ELR (cell line): ENCODE data around the gene PNPLA5.

Experiments
- DNase-seq: peaks from one replicate; pipeline ENCODE4 v3.0.0-alpha.2; 2015; ENCODE audit warnings: low read depth

Gene PNPLA5

DNA sequence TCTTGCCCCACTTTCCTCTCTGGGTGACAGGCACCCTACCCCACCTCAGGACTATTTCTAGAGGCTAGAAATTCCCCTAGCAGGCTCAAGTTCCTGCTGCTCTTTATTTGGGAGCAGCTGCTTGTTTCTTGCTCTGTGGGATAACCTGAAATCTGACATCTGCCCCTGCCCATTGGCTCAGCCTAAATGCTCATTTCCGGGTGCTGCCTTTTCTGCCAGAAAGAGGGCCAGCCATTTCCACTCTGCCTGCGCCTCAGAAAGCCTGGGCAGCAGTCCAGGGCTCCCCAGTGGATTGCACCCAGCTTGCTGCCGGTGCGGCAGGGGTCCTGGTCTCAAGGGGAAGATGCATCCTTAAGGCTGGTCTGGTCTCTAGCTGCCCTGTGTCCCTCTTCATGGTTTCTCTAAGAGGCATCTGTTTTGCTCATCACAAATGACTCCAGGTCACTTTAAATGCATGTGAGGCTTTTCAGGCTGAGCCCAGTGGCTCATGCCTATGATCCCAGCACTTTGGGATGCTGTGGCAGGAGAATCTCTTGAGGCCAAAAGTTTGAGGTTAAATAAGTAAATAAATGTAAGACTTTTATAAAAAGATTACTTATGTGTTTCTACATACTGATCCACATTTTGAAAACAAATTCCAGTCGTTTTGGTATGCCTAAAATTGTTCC lies 10.3 kb upstream of the PNPLA5 start:
- DNase-seq: peak; percentile 93

- no peak for DNase-seq
Measured at GRCh38 chr22:43900206-43900605, 8.4 kb upstream of the PNPLA5 start.

DNA sequence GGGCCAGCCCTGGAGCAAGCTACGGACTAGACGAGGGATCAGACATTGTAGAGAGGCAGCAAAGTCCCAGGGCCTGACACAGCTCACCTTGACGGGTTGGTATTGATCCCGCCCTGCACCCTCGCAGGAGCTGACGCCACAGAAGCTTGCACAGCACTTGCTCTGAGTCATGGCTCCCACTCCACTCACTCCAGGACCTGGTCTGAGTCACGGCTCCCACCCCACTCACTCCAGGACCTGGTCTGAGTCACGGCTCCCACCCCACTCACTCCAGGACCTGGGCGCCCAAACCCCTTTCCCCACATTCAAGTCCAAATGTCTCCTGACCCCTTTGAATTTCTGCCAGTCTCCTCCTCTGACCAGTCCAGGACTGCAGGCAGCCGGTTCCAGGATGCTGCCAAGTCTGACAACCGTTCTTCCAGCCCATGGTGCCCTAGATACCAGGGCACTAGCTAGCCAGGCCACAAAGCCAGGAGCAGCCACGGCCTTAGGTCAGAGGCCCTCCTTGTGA lies 6.0 kb upstream of the PNPLA5 start:
- peak; percentile 84 for DNase-seq

DNA sequence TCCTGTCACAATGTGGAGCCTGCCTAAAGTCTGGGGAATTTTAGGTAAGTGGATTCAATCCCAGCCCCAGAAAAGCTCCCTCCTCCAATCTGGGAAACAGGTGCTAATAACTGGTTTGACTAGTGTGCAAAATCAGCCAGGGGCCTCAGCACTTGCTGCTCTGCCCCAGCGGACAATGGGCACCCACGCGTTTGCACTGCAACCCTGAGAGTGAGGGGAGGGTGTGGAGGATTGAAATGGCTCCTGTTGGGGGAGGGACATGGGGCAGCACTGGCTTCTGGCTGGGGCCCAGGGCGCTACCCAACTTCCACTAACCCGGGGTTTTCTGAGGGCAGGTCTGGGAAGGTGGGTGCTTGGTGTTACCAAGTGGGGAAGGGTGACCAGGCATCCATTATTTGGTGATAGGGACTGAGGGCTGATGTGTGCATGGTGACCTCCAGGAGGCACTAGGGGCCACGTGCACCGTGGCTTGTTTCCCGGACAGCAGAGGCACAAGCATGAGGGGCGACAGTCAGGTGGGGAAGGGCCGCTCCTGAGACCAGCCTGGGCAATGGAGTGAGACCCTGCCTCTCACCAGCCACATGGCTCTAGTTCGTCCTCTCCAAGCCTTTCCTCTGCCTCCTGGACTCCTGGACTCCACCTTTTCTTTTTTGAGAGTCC lies 4.3 kb upstream of the PNPLA5 start:
- no peak for DNase-seq

GRCh38 chr22:43894122-43894521 lies 2.3 kb upstream of the PNPLA5 start:
- no peak for DNase-seq

- DNase-seq: no peak
Measured at GRCh38 chr22:43893266-43893665, 1.5 kb upstream of the PNPLA5 start.

DNA sequence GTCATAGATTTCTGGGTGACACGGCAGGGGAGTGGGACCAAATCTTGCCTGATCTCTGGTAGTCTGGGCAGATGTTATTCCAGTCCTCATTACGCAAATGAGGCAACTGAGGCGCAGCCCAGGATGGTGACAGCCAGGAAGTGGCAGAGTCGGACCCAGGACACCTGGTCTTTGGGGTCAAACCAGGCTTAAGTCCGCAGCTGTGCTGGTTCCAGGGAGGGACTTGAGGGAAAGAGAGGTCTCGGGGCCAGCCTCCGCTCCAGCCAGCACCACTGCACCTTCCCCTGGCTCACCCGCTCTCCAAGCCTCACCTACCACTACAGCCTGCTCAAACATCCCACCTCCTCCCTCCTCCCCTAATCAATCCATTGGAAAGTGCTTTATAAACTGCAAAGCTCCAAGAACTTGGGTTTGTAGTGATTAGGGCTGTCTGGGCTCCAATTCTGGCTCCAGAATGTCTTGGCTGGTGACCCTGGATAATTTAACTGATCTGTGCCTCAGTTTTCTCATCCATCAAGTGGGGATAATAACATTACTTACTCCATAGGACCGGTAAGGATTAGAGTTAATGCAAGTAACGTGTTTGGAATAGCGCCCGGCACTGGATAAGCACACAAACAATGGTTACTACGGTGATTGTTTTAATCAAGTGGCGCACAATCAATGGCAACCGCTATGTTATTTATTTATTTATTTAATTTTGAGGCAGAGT lies 526 bp upstream of the PNPLA5 start:
- DNase-seq: no peak

- DNase-seq: no peak
Measured at GRCh38 chr22:43890901-43891331, 897 bp downstream of the PNPLA5 start.

DNA sequence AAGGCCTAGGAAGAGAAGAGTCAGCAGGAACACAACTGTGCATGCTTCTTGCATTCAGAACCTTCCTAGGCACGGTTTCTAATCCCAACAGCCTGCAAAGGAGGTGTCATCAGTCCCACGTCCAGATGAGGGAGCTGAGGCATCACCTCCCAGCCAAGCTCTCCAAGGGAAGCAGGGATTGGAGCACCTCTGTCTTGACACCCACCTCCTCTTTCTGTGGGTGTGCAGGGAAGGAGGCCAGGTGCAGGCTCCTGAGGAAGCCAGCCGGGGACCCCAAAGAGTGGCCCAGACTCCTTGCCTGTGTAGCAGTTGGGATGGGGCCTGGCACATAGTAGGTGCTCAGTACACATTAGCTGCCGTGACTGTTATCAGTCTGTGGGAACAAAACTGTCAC lies 2.0 kb downstream of the PNPLA5 start:
- peak; percentile 58 for DNase-seq

- no peak for DNase-seq
Measured at GRCh38 chr22:43889201-43889859, 2.5 kb downstream of the PNPLA5 start.

DNA sequence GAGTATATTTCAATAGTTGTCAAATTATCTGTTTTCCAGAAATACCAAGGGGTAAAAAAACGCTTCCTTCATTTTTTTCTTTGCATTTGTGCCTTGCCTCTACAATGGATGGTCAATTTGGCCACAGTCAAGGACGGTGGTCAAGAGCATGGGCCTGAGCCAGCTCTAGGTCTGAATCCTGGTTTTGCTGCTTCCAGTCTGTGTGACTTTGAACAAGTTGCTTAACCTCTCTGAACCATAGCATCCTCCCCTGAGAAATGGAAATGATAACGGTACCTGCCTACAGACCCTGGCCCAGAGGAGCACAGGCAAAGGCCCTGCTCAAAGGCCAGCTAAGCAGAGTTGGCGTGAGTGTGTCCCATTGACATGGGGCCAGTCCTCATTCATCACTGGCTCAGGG lies 3.1 kb downstream of the PNPLA5 start:
- DNase-seq: no peak

DNA sequence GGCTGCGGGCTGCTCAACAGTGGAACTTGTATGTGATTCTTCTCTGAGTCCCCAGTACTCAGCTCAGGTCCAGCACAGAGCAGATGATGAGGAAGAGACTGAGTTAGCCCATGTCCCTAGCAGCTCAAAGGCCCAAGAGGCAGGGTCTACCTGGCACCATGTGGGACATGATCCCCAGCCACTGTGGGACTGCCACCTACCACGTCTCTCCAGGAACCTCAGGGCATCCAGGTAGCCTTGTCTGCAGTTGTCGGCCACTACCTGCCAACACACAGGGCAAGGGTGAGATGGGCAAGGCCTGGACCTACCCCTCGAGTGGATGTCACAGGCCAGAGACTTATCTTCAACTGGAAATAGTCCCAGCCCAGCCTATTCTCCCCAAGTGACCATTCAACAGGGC lies 4.4 kb downstream of the PNPLA5 start:
- no peak for DNase-seq

DNA sequence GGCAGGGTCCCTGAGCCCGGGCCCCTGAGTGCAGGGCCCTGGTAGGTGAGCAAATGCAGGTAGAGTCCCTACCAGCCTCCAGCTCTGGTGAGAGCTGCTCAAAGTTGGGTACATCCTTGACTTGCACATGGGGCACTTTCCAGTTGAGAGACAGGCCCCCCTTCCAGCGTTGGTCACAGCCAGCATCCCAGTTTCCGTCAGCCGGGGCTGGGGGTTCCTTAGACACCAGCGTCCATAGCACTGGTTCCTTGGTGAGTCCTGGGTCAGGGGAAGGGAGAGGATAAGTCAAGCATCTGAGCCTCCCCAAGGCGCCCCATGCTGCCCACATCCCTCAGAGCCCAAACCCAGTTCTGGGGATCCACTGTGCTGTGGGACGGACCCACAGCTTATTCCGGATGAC lies 5.6 kb downstream of the PNPLA5 start:
- no peak for DNase-seq

GRCh38 chr22:43885786-43886185 lies 6.0 kb downstream of the PNPLA5 start:
- no peak for DNase-seq

DNA sequence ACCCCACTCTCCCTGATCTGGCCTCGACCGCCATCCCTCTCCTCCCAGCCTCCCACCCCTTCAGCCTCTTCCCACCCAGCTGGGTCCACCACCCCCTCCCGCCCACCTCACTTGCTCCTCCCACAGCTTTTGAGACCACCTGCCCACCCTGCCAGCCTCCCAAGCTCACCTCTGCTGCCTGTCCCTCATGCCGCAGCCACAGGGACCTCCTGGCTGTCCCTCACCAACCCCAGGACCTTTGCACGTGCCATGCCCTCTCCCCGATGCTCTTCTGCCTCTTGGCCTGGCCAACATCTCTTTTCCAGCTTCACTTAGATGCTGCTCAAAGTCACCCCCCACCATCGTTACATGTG lies 6.5 kb downstream of the PNPLA5 start:
- no peak for DNase-seq

GRCh38 chr22:43884600-43885318 lies 7.1 kb downstream of the PNPLA5 start:
- DNase-seq: peak; percentile 70

DNA sequence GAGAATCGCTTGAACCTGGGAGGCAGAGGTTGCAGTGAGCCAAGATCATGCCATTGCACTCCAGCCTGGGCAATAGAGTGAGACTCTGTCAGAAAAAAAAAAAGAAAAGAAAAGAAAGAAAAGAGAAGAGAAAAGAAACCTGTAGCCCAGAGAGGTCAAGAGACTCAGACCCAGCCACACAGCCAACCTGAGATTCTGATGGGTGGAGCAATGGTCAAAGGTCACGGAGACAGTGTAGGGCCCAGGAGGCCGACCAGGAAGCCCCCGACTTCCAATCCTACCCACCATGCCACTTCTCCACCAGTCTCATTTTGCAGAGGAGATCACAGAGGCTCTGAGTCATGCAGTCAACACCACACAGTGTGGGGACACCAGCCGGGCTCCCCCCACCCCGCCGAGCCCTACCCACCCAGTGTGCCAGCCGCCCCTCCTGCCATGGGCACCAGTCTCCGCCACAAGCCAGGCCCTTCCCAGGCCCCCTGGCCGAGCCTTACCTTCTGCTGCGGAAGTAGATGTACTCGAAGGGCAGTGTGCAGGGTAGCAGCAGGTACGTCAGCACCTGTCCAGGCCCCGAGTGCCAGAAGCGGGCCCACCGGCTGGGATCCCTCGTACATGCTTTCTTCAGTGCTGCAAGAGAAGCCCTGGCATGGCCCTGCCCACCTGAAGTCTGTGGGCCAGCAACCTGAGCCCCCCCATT lies 7.9 kb downstream of the PNPLA5 start:
- DNase-seq: no peak

DNA sequence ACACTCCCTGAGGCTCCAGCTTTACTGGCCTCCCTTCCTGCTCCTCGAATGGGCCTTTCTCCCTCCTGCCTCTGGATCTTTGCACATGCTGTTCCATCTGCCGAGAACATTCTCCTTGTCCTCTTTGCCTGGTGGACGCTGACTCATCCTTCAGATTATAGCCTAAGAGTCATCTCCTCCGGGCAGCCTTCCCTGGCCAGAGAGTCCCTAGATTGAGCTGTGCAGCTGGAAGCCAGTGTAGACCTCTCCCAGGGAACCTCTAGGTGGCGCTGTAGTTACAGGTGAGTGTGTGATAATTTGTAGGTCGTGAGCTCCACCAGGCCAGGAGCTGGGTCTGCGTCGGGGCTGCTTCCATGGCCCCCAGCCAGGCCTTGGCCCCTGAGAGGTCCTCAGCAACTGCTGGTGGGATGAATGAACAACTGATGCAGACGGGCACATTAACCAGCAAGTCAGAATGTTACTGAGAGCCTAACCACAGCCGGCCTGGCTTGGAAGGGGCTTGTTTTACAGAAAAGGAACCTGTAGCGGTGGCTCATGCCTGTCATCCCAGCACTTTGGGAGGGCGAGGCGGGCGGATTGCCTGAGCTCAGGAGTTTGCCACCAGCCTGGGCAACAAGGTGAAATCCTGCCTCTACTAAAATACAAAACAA lies 8.7 kb downstream of the PNPLA5 start:
- DNase-seq: peak; percentile 92

DNA sequence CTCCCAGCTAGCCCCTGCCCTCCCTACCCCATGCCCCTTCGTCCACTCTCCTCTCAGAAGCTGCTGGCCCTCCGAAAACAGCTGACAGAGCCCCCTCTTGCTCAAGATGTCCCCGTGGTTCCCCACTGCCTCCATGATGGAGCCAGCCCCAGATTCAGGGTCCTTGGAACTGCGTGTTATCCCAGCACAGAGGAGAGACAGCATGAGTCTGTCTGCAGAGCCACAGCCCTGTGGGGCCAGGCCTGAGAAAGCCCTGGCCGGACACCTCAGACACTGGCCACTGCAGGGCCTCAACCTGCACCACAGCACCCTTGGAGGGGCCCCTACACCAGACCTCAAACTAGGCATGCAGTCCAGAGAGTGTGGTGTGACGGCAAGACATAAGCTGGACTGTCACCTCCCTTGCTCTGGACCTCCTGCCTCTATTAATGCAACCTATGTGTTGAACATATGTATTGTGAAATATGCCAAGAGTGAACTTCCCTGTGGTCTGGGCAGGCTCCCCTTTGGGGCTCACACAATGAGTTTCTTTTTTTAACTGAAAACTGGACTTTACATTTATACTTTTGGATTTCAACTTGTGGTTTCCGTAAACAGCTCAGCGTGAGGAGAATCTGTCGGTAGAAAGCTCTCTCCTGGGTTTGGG lies 9.6 kb downstream of the PNPLA5 start:
- DNase-seq: no peak
